Activated T-helper 2 cell treated with anti-CD3 and anti-CD28 coated beads, Interferon-gamma antibody, Interleukin-2, Interleukin-4, amounts not matched to agents 10 μg/mL and 5 μg/mL and 100 μg/mL, durations not matched to agents 14 hours and 24 hours and 36 hours (primary cell): ENCODE results near the gene MAMDC4. TPM values are rescaled to one million over a fixed set of nuclear protein-coding genes. Genes with fewer than 3 reads are reported as not detected.
A peak's percentile ranks its signal among the peaks of the same experiment; 100 is the strongest.

Experiments
- DNase-seq: peaks from one replicate; pipeline ENCODE4 v3.0.0; 2021; ENCODE audit warnings: low spot score
- H3K27ac Mint-ChIP-seq: one replicate; pipeline ENCODE4 v1.8.0; 2021; ENCODE audit warnings: mixed read lengths
- H3K27me3 Mint-ChIP-seq: one replicate; pipeline ENCODE4 v1.8.0; 2021; ENCODE audit warnings: low read depth, mixed read lengths
- H3K36me3 Mint-ChIP-seq: one replicate; pipeline ENCODE4 v1.8.0; 2021; ENCODE audit warnings: low read depth, mixed read lengths
- H3K4me1 Mint-ChIP-seq: one replicate; pipeline ENCODE4 v1.8.0; 2021; ENCODE audit warnings: low read depth, mixed read lengths
- H3K4me3 Mint-ChIP-seq: one replicate; pipeline ENCODE4 v1.8.0; 2021; ENCODE audit warnings: low read depth, mild to moderate bottlenecking, moderate library complexity, mixed read lengths
- H3K9me3 Mint-ChIP-seq: one replicate; pipeline ENCODE4 v1.8.0; 2021; ENCODE audit warnings: mixed read lengths
- intact Hi-C: fragments of 100-400 bp; cut with micrococcal nuclease; formaldehyde crosslinking; loops from one replicate; pipeline ENCODE4 v1.15.1; 2023
- total RNA-seq: library from RNA; stranded (reverse); gene quantifications from 2 replicates; pipeline ENCODE4 v1.2.3, GENCODE V29; 2022

The MAMDC4 gene
- total RNA-seq, 1 donor from 2014 or later = 21.0 TPM

DNA sequence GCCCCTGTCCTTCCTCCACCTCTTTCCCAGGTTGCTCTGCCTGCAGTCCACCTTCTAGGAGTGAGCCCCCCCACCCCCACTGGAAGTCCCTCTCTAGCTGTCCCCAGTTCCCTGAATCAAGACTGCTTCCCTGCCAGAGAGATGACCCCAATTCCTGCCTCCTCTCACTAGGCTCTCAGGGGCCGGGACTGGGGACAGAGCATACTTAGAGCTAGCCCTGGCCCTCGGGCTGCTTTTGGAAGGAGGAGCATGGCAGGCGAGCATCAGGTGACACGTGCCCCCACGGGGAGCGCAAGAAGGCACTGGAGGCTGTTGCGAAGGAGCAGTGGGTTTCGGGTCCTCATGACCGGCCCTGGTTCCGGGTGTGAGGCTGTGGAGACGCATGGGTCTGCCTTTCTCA lies 43.9 kb downstream of the MAMDC4 start:
- Mint-ChIP-seq H3K27me3 (no peaks in the 10 kb centered on the region), H3K9me3 (no peaks in the 10 kb centered on the region), H3K4me3 (no peak overlapping the region), H3K4me1 (peaks cover 19% of the 10 kb centered on the region), H3K27ac (no peak overlapping the region), H3K36me3 (peaks cover 61% of the 10 kb centered on the region)
- intact Hi-C loops = no loop called here
- DNase-seq = no peak

- intact Hi-C loops = no loop called here
- Mint-ChIP-seq H3K36me3 (peaks cover 68% of the 10 kb centered on the region), H3K9me3 (no peaks in the 10 kb centered on the region), H3K4me3 (no peak overlapping the region), H3K27ac (peak overlapping the region; percentile 28), H3K4me1 (peaks cover 41% of the 10 kb centered on the region), H3K27me3 (no peaks in the 10 kb centered on the region)
- DNase-seq = no peak
These were observed 46.4 kb downstream of the MAMDC4 start for GRCh38 chr9:136898483-136899100.

GRCh38 chr9:136899196-136899595 lies 47.0 kb downstream of the MAMDC4 start:
- H3K9me3 Mint-ChIP-seq = no peaks in the 10 kb centered on the region
- H3K36me3 Mint-ChIP-seq = peaks cover 66% of the 10 kb centered on the region
- no peak for DNase-seq
- intact Hi-C loops = no loop called here
- H3K4me1 Mint-ChIP-seq = peaks cover 42% of the 10 kb centered on the region
- H3K4me3 Mint-ChIP-seq = no peak overlapping the region
- peak overlapping the region; percentile 14 for H3K27ac Mint-ChIP-seq
- H3K27me3 Mint-ChIP-seq = no peaks in the 10 kb centered on the region

GRCh38 chr9:136900556-136900955 lies 48.4 kb downstream of the MAMDC4 start:
- intact Hi-C loops = no loop called here
- H3K4me1 Mint-ChIP-seq = peaks cover 47% of the 10 kb centered on the region
- no peaks in the 10 kb centered on the region for H3K9me3 Mint-ChIP-seq
- H3K27ac Mint-ChIP-seq = peak overlapping the region; percentile 95
- peaks cover 70% of the 10 kb centered on the region for H3K36me3 Mint-ChIP-seq
- no peak for DNase-seq
- no peaks in the 10 kb centered on the region for H3K27me3 Mint-ChIP-seq
- H3K4me3 Mint-ChIP-seq = peak overlapping the region; percentile 34

DNA sequence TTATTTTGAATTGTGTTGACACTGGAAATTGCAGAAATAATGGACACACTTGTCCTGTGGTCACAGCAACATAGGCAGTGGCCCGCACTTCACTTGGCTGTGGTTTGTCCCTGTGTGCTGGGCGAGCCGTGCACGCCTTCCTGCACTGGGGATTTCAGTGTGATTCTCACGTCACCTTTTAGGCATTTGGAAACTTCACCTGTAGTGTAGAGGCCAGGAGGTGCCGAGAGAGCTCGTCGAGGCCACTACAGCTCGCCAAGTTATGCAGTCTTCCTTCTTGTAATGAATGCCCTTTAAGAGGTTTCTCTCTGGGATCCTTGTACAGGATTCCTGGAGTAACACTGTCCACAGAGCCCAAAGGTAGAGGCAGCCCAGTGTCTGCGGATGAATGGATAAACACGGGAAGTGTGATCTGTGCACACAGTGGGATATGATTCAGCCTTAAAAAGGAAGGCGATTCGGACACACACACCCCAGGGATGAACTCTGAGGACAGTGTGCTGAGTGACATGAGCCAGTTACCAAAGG lies 48.9 kb downstream of the MAMDC4 start:
- no peak for DNase-seq
- H3K36me3 Mint-ChIP-seq = peaks cover 75% of the 10 kb centered on the region
- peaks cover 48% of the 10 kb centered on the region for H3K4me1 Mint-ChIP-seq
- peak overlapping the region; percentile 95 for H3K27ac Mint-ChIP-seq
- intact Hi-C loops = no loop called here
- H3K9me3 Mint-ChIP-seq = no peaks in the 10 kb centered on the region
- no peak overlapping the region for H3K4me3 Mint-ChIP-seq
- no peaks in the 10 kb centered on the region for H3K27me3 Mint-ChIP-seq

DNA sequence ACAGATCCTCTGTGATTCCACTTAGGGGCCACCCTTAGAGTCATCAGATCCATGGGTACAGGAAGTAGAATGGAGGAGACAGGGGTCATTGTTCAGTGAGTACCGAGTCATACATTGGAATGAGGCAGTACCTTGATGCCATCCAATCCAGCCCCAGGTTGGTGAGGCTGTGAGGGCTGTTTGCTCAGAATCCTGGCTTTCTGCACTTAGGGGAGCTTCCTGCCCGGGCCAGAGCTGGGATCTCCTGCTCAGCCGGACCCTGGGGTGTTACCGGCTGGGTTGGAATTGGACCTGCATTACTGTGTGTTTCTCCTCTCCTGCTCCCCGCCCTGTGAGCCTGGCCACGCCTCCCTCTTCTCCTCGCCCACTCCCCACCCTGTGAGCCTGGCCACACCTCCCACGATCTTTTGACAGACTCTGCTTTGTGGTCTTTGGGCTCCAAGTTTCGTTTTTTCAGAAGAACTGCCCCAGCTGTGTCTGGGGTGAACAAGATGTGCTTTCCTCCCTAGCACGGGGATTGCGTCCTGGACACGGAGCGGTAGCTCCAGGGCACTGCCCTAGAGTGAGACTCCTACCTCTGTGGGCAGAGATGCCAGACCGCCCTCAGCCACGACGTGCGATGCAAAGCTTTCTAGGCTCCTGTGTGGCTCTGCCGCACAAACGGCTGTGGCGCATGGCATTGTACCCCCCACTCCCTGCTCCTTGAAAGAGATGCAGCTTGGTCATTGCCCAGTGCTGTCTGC lies 49.5 kb downstream of the MAMDC4 start:
- intact Hi-C loops = loop anchor here (1.0 to 2.0 kb wide), 5 partner anchors 15 to 52 kb away; partner anchors contain the start of genes C8G, EDF1, FBXW5 and PHPT1
- Mint-ChIP-seq H3K4me1 (peaks cover 52% of the 10 kb centered on the region), H3K4me3 (peak overlapping the region; percentile 67), H3K9me3 (no peaks in the 10 kb centered on the region), H3K27me3 (no peaks in the 10 kb centered on the region), H3K36me3 (peaks cover 78% of the 10 kb centered on the region), H3K27ac (peak overlapping the region; percentile 95)
- DNase-seq = peak; percentile 73

- Mint-ChIP-seq H3K4me3 (peak overlapping the region; percentile 70), H3K27me3 (no peaks in the 10 kb centered on the region), H3K9me3 (no peaks in the 10 kb centered on the region), H3K36me3 (peaks cover 80% of the 10 kb centered on the region), H3K4me1 (peaks cover 47% of the 10 kb centered on the region), H3K27ac (peak overlapping the region; percentile 95)
- DNase-seq = peak; percentile 81
- intact Hi-C loops = loop anchor here (1.0 to 2.0 kb wide), 5 partner anchors 16 to 53 kb away; partner anchors contain the start of genes C8G, EDF1, FBXW5 and PHPT1
These were observed 50.2 kb downstream of the MAMDC4 start for GRCh38 chr9:136902259-136902821.

- Mint-ChIP-seq H3K4me1 (peaks cover 47% of the 10 kb centered on the region), H3K4me3 (peak overlapping the region; percentile 21), H3K27ac (peak overlapping the region; percentile 95), H3K36me3 (peaks cover 84% of the 10 kb centered on the region), H3K9me3 (no peaks in the 10 kb centered on the region), H3K27me3 (no peaks in the 10 kb centered on the region)
- intact Hi-C loops = loop anchor here (2.0 kb wide), 1 partner anchor 42 kb away; the partner anchor contains the start of genes C8G and FBXW5
- no peak for DNase-seq
These were observed 51.0 kb downstream of the MAMDC4 start for GRCh38 chr9:136903041-136903554.

GRCh38 chr9:136906266-136906665 lies 54.1 kb downstream of the MAMDC4 start:
- intact Hi-C loops = no loop called here
- H3K9me3 Mint-ChIP-seq = no peaks in the 10 kb centered on the region
- DNase-seq = no peak
- no peak overlapping the region for H3K4me3 Mint-ChIP-seq
- peaks cover 71% of the 10 kb centered on the region for H3K36me3 Mint-ChIP-seq
- H3K4me1 Mint-ChIP-seq = peaks cover 33% of the 10 kb centered on the region
- H3K27ac Mint-ChIP-seq = peak overlapping the region; percentile 83
- H3K27me3 Mint-ChIP-seq = no peaks in the 10 kb centered on the region

DNA sequence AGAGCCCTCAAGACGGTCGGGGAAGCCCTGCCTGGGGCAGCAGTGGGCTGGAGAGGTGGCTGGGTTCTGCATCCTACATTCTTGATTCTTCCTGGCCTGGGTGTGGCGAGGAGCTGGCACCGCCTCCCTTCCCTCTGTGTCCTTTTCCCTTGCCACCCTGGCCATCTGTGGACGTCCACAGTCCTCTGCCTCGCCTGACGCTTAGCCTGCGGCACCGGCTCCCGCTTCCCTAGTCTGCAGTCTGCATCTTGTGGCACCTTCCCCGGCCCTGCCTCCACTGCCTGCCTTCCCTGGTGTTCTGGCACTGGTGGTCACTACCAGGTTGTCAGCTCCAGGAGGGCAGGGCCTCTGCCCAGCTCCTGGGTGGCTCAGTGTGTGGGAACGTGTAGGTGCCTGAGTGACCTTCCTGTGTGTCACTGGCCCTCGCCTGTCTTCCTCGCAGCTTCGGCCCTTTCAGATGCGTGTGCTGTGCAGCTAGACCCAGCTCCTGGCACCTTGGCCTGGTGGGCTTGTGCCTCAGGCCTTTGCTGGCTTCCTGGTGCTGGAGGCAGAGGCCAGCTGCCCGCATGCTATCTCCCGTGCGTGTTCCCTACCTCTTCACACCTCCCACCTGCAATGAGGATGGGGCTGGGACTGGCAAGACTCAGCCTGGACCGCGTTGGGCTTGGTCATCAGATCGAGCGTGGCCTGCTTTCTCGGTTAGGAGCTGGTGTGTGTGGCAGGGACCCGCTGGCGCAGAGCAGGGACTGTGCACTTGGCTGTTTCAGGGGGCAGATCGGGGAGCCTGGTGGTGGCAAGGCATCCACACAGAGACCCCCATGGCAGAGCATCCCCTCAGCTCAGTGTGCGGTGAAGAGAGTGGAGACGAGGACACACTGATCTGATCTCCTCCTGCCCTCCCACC lies 55.1 kb downstream of the MAMDC4 start:
- no peaks in the 10 kb centered on the region for H3K27me3 Mint-ChIP-seq
- DNase-seq = no peak
- H3K36me3 Mint-ChIP-seq = peaks cover 63% of the 10 kb centered on the region
- H3K4me3 Mint-ChIP-seq = no peak overlapping the region
- intact Hi-C loops = no loop called here
- H3K4me1 Mint-ChIP-seq = peaks cover 24% of the 10 kb centered on the region
- H3K9me3 Mint-ChIP-seq = no peaks in the 10 kb centered on the region
- peak overlapping the region; percentile 62 for H3K27ac Mint-ChIP-seq
